A549 (cell line): Measurements from ENCODE around the gene GRAMD2A.

Experiments
- ESRRA ChIP-seq: fragments of 150-350 bp; IDR thresholded peaks from 2 replicates; pipeline ENCODE4 v1.6.1; 2014; ENCODE audit warnings: mild to moderate bottlenecking, low read length, borderline replicate concordance
- JUN ChIP-seq, 2 experiments: fragments of >200 bp; sonication (Bioruptor Twin); formaldehyde crosslinking; IDR thresholded peaks; 2 replicates in 1 of 2; 3 replicates in 1 of 2; pipeline ENCODE4 v1.6.1; 2016 to 2017
- KDM1A ChIP-seq: fragments of 200-600 bp; sonication (generic); IDR thresholded peaks from 2 replicates; pipeline ENCODE4 v1.6.1; 2016; ENCODE audit warnings: low read depth, mild to moderate bottlenecking
- MAFK ChIP-seq: fragments of 450-650 bp; IDR thresholded peaks from 2 replicates; pipeline ENCODE4 v1.6.1; 2014; ENCODE audit not compliant: partially characterized antibody
- MAZ ChIP-seq: fragments of 150-350 bp; IDR thresholded peaks from 2 replicates; pipeline ENCODE4 v1.6.1; 2014; ENCODE audit warnings: antibody characterized with exemption, low read depth, low read length, borderline replicate concordance
- PHF8 ChIP-seq: fragments of 200-600 bp; sonication (generic); IDR thresholded peaks from 2 replicates; pipeline ENCODE4 v1.6.1; 2016; ENCODE audit warnings: low read depth, mild to moderate bottlenecking, antibody characterized with exemption, moderate library complexity, borderline replicate concordance
- POLR2A ChIP-seq: IDR thresholded peaks from 2 replicates; pipeline ENCODE4 v1.6.1; 2012; ENCODE audit warnings: mild to moderate bottlenecking, low read length
- RARB ChIP-seq: fragments of 250-450 bp; sonication (Bioruptor Pico); IDR thresholded peaks from 2 replicates; pipeline ENCODE4 v1.8.0; 2021; ENCODE audit warnings: mild to moderate bottlenecking, moderate library complexity
- SREBF2 ChIP-seq: fragments of 450-650 bp; IDR thresholded peaks from 2 replicates; pipeline ENCODE4 v1.6.1; 2014; ENCODE audit warnings: mild to moderate bottlenecking, moderate library complexity
- TF ChIP-seq, protein P1 (sequence below): fragments of >200 bp; sonication (Bioruptor Twin); formaldehyde crosslinking; IDR thresholded peaks from 3 replicates; pipeline ENCODE4 v1.5.1; 2016
- TF ChIP-seq, protein P2 (sequence below): fragments of 200-600 bp; sonication (generic); IDR thresholded peaks from 2 replicates; pipeline ENCODE4 v1.6.1; 2016; ENCODE audit warnings: antibody characterized with exemption, mild to moderate bottlenecking, moderate library complexity
- TF ChIP-seq, protein P3 (sequence below): IDR thresholded peaks from 2 replicates; pipeline ENCODE4 v1.6.1; 2012
- TF ChIP-seq, protein P4 (sequence below): fragments of 150-350 bp; IDR thresholded peaks from 2 replicates; pipeline ENCODE4 v1.6.1; 2014; ENCODE audit warnings: low read depth, mild to moderate bottlenecking, low read length

DNA sequence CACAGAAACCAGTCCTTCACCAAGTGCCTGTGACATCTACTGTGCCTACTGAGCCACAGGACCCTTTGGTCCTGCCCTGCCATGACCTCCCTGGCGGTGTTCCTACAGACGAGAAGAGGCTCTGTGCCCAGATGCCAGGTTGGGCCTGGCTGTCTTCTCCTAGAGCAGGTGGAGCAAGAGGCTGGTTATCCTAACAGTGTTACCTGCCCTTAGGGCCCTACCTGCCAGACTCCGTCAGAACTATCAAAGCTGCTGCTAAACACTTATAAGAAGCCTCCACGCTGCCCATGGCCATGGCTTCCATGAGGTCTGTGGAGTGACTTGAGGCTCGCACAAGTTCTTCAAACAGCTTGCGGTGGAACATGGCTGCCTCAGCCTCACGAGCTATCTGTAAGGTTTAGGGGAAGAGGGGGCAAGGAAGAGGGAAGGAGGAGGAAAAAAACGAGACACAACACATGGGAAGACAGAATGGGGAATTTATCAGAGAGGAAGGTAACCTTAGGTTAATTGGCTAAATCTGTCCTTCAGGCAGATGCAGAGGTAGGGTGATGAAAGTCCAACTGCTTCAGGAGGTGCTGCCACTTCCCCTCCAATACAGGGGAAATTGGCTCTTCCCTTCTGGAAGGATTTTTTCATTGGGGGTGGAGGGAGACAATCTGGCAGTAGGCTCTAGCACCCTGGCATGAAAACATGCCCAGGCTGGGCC, 5.4 kb upstream of the GRAMD2A start:
- TF ChIP-seq, protein P1, sequence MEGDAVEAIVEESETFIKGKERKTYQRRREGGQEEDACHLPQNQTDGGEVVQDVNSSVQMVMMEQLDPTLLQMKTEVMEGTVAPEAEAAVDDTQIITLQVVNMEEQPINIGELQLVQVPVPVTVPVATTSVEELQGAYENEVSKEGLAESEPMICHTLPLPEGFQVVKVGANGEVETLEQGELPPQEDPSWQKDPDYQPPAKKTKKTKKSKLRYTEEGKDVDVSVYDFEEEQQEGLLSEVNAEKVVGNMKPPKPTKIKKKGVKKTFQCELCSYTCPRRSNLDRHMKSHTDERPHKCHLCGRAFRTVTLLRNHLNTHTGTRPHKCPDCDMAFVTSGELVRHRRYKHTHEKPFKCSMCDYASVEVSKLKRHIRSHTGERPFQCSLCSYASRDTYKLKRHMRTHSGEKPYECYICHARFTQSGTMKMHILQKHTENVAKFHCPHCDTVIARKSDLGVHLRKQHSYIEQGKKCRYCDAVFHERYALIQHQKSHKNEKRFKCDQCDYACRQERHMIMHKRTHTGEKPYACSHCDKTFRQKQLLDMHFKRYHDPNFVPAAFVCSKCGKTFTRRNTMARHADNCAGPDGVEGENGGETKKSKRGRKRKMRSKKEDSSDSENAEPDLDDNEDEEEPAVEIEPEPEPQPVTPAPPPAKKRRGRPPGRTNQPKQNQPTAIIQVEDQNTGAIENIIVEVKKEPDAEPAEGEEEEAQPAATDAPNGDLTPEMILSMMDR, result no peak
- TF ChIP-seq SREBF2 (no peak), RARB (no peak), PHF8 (no peak), ESRRA (no peak), MAZ (no peak), POLR2A (no peak), MAFK (no peak), KDM1A (no peak), JUN (IDR thresholded peaks at IDR 0.05) (0 out of 5 replicates have a peak, but pooled peaks of 1 of the 2 experiments have one; percentile 31)
- TF ChIP-seq, protein P2, sequence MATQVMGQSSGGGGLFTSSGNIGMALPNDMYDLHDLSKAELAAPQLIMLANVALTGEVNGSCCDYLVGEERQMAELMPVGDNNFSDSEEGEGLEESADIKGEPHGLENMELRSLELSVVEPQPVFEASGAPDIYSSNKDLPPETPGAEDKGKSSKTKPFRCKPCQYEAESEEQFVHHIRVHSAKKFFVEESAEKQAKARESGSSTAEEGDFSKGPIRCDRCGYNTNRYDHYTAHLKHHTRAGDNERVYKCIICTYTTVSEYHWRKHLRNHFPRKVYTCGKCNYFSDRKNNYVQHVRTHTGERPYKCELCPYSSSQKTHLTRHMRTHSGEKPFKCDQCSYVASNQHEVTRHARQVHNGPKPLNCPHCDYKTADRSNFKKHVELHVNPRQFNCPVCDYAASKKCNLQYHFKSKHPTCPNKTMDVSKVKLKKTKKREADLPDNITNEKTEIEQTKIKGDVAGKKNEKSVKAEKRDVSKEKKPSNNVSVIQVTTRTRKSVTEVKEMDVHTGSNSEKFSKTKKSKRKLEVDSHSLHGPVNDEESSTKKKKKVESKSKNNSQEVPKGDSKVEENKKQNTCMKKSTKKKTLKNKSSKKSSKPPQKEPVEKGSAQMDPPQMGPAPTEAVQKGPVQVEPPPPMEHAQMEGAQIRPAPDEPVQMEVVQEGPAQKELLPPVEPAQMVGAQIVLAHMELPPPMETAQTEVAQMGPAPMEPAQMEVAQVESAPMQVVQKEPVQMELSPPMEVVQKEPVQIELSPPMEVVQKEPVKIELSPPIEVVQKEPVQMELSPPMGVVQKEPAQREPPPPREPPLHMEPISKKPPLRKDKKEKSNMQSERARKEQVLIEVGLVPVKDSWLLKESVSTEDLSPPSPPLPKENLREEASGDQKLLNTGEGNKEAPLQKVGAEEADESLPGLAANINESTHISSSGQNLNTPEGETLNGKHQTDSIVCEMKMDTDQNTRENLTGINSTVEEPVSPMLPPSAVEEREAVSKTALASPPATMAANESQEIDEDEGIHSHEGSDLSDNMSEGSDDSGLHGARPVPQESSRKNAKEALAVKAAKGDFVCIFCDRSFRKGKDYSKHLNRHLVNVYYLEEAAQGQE, result no peak
- TF ChIP-seq, protein P3, sequence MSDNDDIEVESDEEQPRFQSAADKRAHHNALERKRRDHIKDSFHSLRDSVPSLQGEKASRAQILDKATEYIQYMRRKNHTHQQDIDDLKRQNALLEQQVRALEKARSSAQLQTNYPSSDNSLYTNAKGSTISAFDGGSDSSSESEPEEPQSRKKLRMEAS, result no peak
- TF ChIP-seq, protein P4, sequence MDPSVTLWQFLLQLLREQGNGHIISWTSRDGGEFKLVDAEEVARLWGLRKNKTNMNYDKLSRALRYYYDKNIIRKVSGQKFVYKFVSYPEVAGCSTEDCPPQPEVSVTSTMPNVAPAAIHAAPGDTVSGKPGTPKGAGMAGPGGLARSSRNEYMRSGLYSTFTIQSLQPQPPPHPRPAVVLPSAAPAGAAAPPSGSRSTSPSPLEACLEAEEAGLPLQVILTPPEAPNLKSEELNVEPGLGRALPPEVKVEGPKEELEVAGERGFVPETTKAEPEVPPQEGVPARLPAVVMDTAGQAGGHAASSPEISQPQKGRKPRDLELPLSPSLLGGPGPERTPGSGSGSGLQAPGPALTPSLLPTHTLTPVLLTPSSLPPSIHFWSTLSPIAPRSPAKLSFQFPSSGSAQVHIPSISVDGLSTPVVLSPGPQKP, result no peak
